OCI-M1 (cell line): ENCODE data around the gene TRUB2.
"Not testable (repeated sequence)": the region's sequence is repeated elsewhere in the genome, so short reads cannot be mapped to it uniquely, and the experiment has no call there.

Experiments used
- DNase-seq: peaks from one replicate; lab custom pipeline; 2025; lab: John Stamatoyannopoulos, UW

The TRUB2 gene

DNA sequence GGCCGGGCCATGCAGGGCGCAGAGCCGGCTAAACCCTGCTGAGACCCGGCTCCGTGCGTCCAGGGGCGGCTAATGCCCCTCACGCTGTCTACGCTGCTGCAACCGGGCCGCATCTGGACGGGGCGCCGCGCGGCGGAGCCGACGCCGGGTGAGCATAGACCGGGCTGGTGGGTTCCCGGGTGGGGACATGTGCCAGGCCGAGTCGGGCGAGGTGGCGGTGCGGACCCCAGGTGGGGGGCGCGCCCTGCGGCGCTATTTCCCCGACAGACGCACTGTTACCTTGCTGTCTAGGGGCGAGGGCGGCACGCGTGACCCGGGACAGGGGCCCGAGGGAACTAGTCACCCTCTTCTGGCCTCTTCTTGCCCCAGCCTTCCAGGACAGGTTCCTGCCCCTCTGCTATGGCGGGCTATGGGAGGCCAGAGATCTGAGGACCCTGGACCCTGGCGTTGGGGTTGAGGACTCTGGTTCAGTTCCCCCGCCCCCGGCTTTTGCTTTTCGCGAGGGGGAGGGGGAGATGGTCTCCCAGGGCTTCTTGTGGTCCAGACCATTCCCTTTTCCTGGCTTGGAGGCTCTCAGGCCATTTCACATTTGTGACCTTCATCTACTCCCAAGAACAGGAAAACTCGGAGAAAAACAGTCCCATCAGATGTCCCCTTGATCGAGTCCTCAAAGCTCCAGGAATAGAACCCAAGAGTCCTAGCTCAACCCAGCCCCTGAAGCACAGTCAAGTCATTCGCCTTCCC, 18.6 kb upstream of the TRUB2 start:
- DNase-seq = peak; percentile 45

DNA sequence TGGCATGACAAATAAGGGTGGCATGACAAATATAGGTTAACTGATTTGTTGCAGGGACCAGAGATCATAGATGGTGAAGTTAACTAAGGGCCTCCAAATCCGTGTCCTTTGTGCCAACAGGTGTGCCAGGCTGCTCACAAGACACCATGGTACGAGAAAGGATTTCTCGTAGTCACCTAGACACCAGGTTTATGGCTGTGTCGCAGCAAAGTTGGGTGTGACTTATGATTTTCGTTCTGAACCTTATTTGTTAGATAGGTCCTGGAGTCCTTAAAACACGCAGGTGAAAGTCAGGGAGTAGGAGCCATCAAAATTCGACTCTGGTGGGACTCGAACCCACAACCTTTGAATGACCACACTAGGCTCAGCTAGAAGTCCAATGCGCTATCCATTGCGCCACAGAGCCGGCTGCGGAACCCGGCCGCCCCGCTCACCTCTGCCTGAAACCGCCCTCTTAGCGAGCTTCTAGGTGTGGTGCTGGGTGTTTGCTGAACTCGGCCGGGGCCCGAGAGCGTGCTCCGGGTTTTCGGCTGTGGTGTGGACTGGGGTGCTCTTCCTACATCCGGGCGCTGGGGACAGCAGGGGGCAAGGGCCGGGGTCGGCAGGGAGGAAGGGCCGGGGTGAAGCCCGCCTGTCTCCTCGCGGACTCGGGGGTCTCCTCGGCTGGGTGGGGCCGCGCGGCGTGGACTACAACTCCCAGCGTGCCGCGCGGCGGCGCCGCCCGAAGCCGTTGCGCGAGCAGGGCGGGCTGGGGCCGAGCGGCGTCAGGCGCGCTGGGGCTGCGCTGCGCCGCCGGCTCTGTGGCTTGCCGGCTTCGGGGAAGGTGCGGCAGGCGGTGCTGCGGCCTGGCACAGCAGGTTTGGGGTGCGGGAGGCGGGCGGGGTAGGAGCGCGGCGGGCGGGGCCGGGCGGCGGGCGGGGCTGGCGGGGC, 17.8 kb upstream of the TRUB2 start, which contains the start of gene SLC27A4:
Gene SLC27A4, plus strand, starts transcription at position 767 of the 930 bp plus-strand sequence. CDS start 2,606 bp downstream, outside the sequence.
- peak; percentile 83 for DNase-seq

DNA sequence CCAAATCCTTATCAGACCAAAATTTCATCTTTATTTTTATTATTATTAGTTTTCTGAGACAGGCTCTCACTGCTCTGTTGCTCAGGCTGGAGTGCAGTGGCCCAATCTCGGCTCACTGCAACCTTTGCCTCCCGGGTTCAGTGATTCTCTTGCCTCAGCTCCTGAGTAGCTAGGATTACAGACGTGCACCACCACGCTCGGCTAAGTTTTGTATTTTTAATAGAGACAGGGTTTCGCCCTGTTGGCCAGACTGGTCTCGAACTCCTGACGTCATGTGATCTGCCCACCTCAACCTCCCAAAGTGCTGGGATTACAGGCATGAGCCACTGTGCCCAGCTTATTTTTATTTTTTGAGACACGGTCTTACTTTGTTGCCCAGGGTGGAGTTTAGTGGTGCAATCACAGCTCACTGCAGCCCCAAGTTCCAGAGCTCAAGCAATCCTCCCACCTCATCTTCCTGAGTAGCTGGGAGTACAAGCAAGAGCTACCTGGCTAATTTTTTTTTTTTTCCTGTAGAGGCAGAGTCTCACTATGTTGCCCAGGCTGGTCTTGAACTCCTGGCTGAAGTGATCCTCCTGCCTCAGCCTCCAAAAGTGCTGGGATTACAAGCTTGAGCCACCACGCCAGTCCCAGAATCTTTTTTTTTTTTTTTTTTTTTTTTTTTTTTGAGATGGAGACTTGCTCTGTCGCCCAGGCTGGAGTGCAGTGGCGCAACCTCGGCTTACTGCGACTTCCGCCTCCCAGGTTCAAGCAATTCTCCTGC, 16.8 kb upstream of the TRUB2 start:
- DNase-seq = not testable (repeated sequence)

DNA sequence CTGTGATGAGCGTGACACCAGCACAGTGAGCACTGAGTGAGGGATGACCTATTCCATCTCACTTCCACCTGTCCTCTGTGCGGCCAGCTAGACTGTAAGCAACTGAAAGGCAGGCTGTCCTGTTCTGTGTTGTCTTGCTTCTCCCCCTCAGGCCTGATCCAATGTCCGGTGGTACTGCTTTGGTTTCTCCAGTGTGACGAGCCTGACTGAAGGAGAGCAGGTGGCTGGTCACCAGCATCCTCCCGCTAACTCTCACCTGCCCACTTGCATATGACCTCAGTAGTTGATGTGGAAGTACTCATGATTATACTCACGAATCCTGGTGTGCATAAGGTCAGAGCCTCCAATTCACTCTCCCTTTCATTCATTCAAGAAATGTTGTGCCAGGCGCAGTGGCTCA, 15.7 kb upstream of the TRUB2 start:
- no peak for DNase-seq

DNA sequence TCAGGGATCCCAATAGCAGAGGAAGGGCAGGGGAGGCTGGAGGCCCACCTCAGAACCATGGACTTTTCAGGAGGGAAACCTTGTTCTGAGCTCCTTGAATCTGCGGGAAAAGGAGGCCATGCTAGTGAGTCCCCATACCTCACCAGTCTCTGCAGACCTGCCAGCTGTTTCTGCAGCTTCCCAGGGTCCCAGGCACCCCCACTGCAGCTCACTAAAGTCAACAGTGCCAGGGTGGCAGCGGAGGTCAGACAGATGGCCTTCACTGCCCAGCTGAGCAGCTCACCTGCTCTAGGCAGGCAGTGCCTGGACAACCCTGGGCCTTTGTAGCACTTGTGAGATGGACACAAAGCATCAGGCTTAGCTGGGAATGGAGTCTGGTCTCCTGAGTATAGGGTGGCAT, 13.7 kb upstream of the TRUB2 start:
- DNase-seq = no peak

DNA sequence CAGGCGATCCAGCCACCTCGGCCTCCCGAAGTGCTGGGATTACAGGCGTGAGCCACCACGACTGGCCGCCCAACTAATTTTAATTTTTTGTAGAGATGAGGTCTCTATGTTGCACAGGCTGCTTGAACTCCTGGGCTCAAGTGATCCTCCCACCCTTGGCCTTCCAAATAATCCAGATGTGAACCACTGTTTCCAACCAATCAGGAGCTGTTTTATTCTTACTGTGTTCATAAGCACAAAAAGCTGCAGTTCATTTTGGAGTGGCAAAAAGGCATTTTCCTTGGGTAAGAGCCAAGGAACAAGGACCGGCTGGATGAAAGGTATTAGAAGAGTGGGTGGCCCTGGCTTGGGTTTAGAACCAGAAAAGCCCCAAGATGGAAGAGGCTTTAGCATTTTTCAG, 12.9 kb upstream of the TRUB2 start:
- DNase-seq = no peak

DNA sequence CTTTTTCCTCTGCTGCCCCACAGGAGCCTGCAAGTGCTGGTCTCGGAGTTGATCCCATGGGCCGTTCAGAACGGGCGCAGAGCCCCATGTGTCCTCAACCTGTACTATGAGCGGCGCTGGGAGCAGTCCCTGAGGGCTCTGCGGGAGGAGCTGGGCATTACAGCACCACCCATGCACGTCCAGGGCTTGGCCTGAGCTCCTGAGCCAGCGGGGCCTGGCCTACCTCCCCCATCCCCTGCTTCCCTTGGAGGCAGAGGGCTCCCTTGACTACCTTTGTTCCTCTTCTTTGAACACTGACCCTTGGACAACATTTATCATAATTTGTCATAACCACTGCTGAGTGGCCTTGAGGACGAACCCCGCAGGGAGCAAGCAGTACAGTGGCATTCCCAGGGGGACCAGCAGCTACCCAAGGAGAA, 11.2 kb upstream of the TRUB2 start:
- no peak for DNase-seq

DNA sequence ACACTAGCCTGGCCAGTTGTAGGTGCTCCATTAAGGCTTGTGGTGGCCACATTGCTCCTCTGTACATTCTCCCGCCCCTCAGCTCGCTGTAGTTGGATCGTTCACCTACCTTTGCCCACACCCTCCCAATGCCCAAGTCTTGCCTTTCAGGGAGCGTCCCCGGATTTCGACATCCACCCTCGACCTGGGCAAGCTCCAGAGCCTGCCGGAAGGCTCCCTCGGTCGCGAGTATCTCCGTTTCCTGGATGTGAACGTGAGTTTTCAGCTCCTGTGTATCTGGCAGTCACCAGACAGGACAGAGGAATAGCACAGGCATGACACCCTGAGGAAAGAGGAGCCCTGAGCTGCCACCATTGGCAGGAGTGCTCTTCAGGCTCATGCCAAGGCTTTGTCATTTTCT, 3.4 kb upstream of the TRUB2 start:
- no peak for DNase-seq

DNA sequence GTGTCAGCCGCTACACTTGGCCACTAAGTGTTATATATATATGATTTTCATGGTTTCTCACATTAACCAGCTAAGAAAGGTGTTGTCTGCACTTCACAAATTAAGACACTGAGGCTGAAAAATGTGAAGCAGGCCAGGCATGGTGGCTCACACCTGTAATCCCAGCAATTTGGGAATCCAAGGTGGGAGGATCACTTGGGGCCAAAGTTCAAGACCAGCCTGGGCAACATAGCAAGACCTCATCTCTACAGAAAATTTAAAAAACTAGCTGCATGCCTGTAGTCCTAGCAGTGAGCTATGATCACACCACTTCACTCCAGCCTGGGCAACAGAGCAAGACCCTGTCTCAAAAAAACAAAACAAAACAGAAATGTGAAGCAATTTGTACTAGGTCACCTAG, 2.2 kb upstream of the TRUB2 start:
- DNase-seq = no peak

DNA sequence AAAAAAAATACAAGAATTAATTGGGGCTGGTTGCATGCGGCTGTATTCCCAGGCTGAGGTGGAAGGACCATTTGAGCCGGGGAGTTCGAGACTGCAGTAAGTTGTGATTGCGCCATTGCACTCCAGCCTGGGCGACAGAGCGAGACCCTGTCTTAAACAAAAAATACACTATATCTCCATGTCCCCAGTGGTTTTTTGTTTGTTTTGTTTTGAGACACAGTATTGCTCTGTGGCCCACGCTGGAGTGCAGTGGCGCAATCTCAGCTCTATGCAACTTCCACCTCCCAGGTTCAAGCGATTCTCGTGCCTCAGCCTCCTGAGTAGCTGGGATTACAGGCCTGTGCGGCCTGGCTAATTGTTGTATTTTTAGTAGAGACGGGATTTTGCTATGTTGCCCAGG, 1.5 kb upstream of the TRUB2 start:
- no peak for DNase-seq

DNA sequence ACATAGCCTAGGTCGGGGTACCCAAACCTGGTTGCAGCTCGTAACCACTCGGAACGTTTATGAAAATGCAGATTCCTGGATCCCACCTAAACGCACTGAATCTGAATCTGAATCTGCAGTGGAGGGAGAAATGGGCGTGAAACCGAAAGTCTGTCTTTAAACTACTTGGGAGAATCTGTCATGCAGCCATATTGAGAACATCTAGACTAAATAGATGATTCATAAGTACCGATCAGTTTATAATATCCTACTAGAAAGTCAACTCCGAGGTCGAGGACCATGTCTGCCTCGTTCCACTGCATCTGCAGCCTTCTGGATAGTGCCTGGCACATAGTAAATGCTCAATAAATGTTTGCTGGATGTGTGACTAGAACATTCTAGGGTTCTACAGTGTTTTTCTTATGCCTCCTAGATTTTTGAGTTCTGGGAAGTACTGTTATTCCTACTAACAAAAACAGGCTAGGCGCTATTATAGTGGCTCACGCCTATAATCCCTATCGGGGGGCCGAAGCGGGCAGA, 1.0 kb upstream of the TRUB2 start:
- peak; percentile 56 for DNase-seq

DNA sequence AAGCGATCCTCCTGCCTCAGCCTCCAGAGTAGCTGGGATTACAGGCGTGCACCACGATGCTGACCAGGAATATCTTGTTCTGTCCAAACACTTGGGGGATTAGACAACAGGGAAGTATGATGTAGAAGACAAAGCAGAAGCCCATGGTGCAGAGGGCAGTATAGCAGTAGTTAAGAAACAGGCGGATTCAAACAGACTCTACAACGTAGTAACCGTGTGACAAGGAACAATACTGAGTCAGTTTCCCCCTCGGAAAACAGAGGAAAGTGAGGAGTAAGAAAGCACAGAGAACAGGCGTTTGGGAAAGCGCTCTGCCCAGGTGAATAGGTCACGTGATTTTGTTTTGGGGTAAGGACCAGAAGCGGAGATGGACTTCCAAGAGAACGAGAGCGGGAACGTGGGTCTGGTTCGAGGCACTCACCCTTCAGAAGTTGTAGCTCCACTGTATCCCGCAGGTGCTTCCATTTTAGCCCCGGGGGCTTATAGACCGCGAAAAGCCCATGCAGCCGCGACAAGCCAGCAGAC, 306 bp downstream of the TRUB2 start:
- DNase-seq = no peak

DNA sequence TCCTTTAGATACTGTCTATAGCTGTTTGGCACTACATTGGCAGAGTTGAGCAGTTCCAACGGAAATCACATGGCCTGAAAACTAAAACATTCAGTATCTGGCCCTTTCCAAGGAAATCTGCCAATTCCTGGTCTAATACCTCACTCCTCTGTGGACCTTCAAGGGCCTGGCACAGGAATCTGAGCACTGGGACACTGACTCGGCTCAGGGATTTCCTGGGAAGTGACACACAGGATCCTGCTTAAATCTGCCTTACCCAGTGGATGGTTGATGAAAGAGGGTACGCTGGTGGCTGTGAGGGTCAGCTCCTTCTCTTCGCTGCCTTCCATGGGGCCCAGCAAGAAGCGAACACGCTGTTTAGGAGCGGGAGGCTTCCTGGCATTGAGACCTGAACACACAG, 904 bp downstream of the TRUB2 start:
- DNase-seq = no peak

DNA sequence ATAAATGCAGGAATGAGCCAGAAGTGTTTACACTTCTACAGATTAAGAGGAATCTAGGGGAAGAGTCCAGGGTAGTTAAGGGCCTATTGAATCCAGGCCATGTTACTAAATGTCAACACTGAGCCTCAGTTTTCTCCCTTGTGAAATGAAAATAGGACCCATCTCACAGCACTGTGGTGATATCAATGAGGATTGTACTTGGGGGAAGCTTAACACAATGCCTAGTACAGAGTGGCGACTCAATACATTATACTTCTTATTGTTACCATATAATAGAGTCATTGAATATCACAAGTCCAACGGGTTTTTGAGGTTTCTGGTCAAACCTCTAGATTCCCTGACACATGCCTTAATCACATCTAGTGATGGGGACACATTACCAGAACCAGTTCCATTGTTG, 4.6 kb downstream of the TRUB2 start:
- no peak for DNase-seq

DNA sequence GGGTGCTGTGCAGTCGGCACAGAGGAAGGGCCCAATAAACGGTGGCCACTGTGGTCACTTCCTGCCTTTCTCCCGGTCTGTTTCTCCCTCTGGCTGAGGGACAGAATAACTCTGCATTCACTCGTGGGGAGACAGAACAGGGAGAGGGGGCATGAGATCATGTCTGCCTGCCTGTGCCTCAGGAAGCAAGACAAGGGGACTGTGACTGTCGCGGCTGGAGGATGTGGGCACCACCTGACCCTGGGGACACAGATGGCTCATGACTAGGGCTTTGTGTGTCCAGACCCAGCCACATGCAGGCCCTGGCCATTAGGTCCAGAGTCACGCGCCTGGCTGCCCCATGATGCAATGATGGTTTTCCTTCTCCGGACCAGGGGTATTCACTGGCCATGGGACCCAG, 5.8 kb downstream of the TRUB2 start:
- no peak for DNase-seq

DNA sequence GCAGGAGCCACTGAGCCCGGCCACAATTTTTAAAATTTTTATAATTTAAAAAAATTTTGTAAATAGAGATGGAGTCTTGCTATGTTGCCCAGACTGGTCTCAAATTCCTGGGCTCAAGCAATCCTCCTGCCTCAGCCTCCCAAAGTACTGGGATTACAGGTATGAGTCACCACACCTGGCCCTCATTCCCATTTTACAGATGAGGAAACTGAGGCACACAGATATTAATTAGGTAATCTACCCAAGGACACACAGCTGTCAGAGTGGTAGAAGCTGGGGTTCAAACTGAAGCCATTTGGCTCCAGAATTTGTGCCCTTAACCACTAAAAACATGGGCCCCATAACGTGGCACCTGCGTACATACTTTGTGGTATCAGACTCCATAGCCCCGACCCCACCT, 7.5 kb downstream of the TRUB2 start:
- DNase-seq = no peak

DNA sequence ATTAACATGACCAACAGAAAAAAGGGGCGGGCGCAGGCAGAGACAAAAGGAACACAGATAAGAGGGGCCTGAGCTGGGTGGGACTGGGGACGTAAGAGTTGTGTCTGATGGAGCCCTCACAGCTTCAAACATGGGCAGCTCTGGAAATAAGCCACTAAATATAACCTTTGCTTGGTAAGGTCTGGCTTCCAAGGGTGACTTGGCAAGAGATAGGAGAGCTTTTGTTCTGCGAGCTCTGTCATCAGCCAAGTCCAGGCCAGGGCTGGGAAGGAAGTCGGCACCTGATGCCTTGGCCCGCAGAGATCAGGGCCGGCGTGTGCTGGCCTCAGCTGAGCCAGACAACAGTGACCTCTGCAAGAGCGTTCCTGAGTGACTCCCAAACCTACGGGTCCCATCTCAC, 11.8 kb downstream of the TRUB2 start:
- no peak for DNase-seq

DNA sequence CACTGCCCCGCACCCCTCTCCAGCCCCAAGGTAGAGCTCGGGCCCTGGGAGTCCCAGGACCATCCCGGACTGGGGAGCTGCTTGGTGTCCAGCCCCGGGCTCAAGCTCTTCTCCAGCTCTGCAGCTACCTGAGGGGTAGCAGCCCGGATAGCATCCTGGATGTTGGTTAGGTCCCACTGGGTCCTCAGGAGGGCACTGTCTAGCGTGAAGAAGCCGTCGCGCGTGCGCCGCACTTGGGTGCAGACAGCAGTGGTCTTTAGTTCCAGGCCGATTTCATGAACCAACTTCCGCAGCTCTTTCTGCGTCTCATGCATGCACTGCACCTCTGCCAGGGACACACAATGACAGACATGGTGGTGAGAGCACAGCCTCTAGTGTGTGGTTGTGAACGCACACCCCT, 12.7 kb downstream of the TRUB2 start:
- DNase-seq = no peak

DNA sequence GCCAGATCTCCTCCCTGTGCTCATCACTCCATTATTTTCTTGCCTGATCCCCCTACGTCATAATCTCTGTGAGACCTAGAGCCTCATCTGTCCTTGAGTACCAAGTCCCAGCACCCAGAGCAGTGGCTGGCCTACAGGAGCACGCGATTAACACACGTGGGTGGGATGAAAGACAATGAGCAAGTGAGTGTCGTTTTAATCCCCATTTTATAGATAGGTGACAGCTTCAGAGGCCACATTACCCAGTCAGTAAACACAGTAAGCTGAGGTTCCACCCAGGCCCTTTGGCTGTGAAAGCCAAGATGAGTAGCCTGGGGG, 17.3 kb downstream of the TRUB2 start:
- DNase-seq = no peak

DNA sequence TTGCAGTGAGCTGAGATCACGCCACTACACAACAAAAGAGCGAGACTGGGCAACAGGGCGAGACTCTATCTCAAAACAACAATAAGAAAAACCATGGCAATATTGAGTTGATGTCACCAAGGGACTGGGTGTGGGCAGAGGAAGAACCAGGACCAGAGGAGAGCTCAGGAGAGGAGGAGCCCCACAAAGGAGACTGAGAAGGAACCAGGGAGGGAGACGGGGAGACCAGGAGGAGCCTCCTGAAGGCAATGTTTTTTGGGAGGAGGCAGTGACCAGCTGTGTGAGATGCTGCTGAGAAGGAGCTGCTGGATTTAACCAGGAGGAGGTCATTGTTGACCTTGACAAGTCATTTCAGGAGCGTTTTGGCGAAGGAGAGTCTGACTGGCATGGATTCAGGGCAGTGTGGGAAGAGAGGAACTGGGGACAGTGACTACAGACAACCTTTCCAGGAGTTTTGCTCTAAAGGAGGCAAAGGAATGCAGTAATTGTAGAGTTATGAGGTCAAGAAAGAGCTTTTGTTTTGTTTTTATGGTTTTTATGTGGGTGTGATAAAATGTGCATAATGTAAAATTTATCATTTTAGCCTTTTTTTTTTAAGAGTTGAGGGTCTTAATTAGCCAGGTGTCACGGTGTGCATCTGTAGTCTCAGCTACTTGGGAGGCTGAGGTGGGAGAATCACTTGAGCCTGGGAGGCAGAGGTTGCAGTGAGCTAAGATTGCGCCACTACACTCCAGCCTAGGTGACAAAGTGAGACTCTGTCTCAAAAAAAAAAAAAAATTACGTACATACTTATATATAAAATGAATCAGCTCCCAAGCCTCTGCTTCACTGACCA, 17.9 kb downstream of the TRUB2 start:
- no peak for DNase-seq
